Renal cortical epithelial cell (primary cell): Measurements from ENCODE around the gene GPR65. TPM values are rescaled to one million over a fixed set of nuclear protein-coding genes. Genes with fewer than 3 reads are reported as not detected.
A peak's percentile ranks its signal among the peaks of the same experiment; 100 is the strongest.

Experiments used
- DNase-seq: peaks from one replicate; pipeline ENCODE4 v3.0.0-alpha.2; 2011; ENCODE audit warnings: low read depth
- total RNA-seq: library from RNA; depleted of rRNA; stranded (reverse); fragments of >200 nt; gene quantifications from 2 replicates; pipeline ENCODE4 v1.2.3, GENCODE V29; 2014

Gene GPR65, protein sequence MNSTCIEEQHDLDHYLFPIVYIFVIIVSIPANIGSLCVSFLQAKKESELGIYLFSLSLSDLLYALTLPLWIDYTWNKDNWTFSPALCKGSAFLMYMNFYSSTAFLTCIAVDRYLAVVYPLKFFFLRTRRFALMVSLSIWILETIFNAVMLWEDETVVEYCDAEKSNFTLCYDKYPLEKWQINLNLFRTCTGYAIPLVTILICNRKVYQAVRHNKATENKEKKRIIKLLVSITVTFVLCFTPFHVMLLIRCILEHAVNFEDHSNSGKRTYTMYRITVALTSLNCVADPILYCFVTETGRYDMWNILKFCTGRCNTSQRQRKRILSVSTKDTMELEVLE
- total RNA-seq: not detected in 2 replicates

DNA sequence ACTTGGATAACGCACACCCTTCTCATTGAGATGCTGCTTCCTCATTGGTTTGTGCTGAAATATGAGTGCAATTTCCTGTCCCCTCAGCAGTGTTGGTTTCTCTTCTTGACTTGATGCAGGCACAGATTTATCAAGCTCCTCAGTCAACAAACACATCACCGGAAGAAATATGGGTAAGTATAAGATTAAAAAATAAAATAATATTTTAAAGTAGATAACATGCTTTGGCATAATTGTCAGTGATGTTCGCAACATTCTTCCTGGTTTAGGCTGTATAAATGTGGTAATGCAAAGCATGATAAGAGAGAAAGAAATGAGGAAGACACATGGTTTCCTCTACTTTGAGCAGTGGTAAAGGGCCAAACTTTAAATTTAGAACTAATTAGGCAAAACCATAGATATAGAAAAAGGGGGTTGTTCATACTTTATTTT is at the start of gene GPR65:
Gene GPR65, plus strand, starts transcription at position 86 of the 432 bp plus-strand sequence. CDS start 5,713 bp downstream, outside the sequence.
- no peak for DNase-seq

DNA sequence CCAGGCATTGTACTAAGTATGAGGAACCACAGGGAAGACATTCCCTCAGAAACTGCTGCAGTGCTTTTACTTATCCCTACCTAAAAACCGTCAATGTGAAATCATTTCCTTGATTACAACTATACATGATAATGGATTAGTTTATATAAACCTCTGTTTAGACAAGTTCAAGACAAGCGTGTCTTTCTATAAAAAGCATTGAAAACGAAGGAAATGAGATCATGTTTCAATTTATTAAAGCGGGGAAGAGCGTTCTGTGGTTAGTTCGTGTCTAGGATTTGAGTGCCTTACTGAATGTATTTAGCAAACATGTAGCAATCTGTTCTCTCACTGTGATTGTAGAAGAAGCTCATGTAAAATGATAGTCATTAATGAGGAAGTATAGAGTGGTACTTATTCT is 49.4 kb upstream of the GPR65 start:
- DNase-seq: no peak

DNA sequence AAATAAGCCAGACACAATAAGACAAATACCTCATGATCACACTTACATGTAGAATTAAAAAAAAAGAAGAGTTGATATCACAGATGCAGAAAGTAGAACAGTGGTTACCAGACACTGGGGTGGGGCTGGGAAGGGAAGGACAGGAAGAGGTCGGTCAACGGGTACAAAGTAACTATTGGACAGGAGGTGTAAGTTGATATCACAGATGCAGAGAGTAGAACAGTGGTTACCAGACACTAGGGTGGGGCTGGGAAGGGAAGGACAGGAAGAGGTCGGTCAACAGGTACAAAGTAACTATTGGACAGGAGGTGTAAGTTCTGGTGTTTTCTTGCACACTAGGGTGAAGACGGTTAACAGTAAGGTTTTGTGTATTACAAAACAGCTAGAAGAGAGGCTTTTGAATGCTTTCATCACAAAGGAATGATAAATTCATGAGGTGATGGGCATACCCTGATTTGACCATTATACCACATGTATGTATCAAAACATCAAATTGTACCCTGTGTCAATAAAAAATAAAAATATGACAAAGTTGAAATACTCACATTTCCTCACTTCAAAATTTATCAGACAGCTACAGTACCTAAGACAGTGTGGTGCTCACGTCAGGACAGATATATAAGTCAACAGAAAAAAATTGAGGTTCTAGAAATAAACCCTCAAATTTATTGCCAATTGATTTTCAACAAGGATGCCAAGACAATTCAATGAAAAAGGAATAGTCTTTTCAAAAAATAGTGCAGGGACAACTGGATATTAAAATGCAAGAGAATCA is 44.7 kb upstream of the GPR65 start:
- DNase-seq: no peak

DNA sequence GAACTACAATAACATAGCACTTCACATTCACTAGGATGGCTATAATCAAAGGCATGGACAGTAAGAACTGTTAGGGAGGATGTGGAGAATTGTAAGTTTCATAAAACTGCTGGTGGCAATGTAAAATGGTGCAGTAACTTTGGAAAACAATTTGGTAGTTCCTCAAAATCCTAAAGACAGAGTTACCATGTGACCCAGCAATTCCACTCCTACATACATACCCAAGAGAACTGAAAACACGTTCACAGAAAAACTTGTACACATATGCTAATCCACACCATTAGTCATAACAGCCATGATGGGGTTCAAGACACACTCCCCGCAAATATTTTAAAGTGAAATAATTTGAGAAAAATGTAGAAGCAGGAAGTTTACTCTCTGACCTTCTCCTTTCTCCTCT is 43.7 kb upstream of the GPR65 start:
- no peak for DNase-seq

DNA sequence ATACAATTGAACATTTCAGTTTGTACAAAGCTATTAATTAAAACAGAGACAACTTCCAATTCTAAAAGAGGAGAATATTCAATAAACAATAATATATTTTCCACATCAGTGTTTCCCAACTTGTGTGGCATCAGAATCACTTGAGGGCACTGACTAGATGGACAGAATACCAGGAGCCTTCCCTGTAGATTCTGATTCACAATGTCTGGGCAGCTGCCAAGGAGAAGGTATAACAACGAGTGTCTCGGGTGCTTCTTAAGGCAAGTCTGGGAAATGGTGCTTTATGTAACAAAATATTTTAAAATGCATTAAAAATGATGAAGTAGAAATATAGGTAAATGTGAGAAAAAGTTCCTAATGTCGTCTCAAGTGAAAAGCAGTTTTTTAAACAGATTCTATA is 38.1 kb upstream of the GPR65 start:
- DNase-seq: peak; percentile 20

DNA sequence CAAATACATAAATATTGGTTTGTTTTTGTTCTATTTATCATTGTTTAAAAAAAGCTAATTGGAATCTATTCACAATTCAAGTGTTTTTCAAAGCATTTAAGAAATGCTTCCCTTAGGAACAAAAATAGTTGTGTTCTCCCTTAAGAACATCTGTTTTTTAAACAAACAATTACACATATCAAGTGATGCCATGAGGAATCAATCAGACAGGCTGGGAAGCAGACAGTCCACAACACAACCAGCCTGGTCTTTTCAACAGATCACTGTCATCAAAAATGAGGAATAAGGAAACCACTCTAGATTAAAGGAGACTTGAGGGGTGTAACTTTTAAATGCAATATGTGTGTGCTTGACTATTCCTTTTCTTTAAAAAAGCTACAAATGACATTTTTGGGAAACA is 37.4 kb upstream of the GPR65 start:
- no peak for DNase-seq

DNA sequence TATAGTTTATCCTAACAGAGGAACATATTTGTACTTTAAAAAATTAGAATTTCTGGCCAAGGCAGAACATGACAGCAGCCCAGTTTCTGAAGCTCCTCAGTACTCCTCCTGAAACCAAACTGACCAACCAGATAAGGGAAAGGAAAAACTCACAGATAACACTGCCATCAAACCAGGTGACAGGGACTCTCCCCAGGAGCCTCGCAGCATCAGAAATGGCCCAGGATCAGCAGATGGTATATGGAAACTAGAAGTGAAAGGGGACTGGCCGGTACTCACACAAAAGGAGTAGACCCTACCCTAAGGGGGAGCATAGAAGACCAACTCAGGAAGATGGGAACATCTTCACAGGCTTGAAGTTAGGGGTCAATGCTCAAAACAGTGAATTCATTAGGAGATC is 33.9 kb upstream of the GPR65 start:
- no peak for DNase-seq

DNA sequence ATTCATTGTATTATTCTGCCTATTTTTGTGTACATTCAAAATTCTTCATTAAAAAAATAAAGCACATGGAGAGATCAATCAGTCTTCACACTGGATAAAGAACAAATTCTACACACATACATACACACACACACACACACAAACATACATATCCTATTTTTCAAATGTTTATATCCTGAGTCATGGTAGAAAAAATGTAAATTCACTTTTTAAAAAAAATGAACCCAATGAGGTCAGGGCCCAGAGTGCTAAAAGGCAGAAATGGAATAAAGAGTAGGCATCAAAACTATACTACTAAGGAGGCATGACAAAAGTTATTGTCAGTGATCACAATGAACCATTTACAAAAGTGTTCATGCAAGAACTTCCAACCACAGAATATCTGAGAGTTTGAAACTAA is 29.3 kb upstream of the GPR65 start:
- no peak for DNase-seq

DNA sequence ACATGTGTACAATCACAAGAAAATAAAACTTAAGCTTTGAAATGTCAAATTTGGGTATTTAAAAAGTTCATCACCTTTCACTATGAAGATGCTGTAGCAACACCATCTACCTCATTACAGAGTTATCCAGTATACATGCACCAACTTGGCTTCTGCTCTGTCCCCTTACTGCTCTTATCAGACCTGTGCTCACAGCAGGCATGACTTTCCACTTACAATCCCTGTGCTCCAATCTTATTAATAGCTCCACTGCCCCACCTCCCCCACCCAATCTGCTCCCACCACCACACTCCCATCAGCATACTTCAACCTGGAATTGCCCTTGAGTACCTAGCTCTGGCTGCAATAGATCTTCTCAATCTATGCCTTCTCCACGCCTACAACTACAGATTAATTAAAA is 25.2 kb upstream of the GPR65 start:
- no peak for DNase-seq

DNA sequence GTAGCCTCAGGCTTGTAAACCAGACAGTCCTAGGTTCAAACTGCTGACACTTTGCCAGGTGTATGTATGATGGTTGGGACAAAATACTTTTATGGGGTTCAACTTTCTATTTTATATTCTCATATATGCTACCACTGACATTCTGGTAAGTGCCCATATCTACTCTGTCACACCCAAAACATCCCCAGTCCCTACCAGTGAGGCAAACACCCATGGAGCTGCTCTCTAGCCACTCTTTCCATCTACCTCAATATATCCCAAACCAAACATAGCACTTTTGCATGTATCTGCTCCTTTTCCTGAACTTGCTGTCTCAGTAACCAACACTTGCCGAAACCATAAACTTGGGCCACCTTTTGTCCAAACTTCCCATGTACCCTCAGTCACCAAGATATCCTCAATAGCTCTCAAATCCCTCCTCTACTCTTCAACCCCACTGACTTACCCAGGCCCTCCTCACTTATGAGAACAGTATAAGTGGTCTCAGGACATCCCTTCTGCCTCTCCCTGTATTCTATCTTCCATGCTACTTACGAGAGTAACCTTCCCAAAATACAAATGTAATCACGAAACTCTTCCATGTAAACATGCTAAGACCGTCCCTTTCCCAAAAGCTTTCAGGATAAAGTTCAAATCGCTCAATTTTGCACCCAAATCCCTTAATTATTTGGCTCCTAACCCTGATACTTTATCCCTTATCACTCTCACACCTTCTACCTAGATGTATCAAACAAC is 15.5 kb upstream of the GPR65 start:
- DNase-seq: no peak

DNA sequence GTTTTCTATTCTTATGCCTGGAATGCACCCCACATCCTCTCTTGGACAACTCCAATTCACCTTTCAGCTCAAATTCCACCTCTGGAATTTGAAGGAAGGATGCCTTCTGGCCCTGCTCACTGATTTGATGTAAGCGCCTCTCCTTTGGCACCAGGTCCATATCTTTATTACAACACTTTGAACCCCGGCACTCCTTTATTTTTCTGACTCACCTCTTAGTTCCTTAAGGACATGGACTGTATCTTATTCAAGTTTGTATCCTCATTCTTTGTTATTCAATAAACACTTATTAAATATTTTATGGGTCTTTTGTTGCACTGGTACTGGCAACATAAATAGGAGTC is 15.0 kb upstream of the GPR65 start:
- no peak for DNase-seq

DNA sequence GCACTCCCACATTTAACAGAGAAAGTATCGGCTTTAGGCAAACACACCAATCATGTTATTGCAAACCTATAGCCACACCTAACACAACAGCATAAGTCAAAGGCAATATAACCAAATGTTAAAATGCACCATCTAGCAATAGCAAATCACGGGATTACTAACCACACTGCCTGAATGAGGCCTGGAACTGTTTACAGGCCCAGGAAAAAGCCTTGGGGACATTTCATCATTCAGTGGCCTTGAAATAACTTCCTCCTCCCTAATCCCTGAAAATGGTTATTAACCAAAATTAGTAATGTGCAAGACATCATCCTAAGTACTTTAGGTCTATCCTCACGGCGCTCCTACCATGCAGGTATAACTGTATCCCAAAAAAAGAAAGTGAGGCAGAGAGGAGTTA is 14.3 kb upstream of the GPR65 start:
- DNase-seq: no peak

DNA sequence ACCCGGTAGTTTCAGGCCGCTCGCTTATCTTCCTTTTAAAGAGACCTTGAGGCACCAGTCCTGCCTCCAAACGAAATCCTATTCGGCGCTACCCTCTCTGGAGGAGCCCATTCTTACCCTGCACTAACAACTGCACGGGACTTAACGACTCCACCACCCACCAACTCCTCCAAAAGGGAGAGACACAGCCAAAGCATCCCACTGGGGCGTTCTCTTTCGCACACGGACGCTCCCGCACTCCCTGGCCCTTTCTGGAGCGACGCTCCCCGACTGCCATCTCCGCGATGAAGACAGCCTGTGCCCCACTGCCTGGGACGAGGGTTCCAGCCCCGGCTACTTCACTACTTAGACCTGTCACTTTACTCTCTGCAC is 12.6 kb upstream of the GPR65 start:
- DNase-seq: peak; percentile 4

DNA sequence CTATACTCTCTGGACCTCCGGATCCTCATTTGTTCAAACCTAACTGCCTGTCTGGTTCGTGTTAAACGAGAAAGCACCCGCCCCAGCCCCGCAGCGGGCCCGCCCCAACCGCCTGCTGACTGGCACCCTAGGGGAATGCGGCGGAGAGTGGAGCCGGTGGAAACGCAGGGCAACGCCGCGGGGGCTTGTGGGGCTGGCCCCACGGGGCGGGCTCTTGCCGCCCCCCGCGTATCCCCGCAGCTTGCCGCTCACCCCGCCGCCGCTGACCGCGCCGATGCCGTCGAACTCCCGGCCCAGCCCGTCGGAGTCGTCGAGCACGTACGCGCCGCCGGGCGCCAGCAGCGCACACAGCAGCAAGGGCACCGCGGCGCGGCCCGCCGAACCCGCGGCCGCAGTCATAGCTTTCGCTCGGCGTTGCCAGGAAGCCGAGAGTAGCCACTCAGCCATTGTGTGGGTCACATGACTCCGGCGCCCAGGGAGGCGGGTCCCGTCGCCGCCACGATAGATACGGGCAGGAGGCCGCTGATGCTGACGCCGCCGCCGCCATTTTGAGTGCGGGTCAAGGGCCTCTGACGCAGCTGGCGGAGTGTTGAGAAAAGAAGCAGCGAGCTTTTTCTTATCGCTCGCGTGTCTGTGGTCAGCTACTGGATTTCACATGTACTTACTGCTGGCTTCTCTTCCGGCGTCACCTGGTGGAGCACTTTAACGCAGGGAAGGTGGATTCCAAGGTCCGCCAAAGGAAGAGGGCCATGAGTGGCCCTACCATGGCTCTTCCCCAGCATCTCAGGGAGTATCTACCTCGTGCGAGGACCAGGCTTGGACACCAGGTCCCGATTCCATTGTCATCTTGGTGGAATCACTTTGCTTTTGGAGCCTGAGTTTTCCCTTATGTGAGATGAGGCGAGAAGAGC is 12.0 kb upstream of the GPR65 start, which contains the start of gene GALC:
Gene GALC, minus strand, starts transcription at position 465 of the 911 bp plus-strand sequence. Its CDS starts 18 bp downstream, at position 447.
- peak; percentile 65 for DNase-seq

DNA sequence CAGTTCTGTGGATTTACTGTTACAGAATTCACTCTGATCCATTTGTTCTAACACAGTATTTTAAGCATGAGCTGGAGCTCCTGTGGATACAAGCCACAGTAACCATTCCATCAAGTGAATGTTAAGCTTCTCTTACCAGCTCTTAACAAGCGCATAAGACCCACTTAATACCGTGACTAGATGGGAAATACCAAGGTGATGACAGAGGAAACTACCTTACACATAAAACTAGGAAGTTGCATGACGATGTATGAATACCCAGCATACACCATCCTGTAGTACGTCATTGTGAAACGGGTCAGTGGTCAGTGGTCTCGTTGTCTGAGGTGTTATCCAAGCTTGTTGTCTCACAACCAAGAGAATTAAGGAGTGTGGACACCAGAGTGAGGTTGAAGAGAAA is 10.0 kb upstream of the GPR65 start:
- DNase-seq: no peak

DNA sequence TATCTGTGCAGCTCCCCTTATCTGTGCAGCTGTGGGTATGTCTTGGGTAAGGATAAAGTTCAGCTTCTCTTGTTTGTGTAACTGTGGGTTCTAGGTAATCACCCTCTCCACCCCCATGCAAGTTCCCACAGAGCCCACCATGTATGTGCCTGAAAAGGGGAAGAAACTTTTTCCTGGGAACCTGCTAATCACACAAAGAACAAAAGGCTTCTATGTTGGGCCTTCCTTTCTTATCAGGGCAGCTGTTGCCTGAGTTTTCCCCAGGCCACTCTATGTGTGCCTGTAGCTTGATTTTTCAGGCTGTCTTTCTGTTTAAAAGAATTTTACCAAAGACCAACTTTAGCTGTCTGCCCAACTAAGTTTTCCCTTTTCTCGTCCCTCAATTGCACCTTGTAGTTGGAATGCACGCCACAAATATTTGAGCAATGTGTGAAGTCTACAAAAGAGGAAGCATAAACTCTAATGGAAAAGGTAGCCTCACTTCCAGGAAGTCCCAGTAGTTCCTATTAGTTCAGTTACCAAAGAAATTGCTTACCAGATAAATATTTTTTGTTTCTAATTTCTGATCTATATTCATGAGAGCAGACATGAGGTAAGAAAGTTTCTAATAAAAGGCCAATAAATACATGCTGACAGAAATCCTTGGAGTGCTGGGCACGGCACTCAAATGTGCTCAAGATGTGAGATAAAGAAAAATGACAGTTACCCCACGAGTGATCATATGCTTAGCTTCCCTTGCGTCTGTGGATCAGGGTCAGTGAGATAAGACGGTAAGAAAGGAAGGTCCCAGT is 9.2 kb upstream of the GPR65 start:
- peak; percentile 30 for DNase-seq

DNA sequence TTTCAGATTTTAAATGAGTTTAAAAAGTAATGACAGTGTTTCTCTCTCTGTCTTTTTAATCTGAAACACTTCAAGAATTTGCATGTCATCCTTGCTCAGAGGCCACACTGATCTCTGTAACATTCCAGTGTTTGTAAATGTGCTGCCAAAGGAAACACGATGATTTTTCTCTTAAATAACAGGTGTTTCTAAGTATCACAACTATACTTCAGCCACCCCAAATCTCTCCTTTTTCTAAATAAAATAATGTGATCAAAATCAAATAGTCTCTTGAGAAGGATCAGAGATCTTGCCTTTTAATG is 8.7 kb upstream of the GPR65 start:
- DNase-seq: no peak

DNA sequence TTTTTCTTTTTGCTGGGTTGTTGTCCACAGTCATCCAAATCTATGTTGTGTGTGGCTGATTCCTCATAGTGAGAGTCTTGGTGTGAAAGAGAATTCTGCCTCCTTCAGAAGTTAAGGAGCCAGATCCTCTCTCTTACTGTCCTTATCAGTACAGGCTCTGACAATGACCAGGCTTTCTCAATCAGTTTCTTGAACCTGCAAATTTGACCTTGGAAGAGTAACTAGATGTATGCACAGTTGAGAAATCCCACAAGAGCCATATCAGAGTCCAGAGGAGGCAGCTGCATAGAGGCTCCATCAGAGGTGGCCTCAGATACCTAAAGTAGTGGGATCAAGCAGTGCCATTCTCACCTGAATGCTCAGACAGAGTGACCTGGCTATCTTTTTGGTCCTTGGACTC is 6.5 kb upstream of the GPR65 start:
- DNase-seq: no peak

DNA sequence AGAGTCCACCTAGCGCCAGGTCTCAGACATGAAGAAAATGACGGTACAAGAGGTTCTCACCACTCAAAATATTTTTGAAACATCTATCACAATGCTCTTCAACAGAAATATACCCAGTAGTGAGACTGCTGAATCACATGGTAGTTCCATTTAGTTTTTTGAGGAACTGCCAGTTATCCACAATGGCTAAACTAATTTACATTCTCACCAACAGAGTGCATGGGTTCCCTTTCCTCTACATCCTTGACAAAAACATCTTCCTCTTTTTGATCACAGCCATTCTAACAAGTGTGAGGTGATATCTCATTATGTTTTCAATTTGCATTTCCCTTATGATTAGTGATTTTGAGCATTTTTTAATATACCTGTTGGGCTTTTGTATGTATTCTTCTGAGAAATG is 5.7 kb upstream of the GPR65 start:
- DNase-seq: no peak

DNA sequence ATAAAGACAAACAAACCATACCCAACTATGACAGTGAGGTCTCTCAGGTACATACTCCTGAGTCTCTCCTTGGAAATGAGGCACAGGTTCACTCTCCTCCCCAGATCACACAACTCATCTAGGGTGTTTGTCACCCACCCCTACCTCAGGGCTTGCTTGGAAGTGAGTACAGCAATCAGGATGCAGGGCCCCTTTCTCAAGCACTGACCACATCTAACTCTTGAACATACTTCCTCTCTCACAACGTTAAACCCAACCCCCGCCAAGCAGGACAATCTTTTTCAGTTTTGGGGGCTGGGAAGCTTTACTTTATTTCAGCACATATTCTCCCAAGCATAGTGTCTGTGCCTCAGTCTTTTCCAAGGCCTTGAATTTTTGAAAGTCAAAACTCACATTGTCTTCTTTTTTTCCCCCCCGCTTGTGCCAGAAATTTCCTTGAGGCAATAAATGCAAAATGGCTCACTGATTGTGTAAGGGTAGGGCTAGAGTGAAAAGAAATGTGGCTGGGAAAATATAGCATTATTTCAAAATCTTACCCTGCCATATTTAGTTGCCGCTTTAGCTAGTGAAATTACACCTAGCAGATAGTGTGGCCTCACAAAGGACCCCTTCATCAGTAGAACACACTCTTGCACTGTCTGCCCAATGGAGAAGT is 2.4 kb upstream of the GPR65 start:
- DNase-seq: no peak
